Suprapubic skin (tissue), 4 donors: ENCODE measurements around the gene ACTN2.

Experiments used
- EP300 ChIP-seq: sonication (generic); formaldehyde crosslinking; IDR thresholded peaks from one replicate; pipeline ENCODE4 v1.6.1; 2017; ENCODE audit warnings: antibody characterized with exemption
- POLR2A ChIP-seq, 2 donors: fragments of 450-650 bp; IDR thresholded peaks; one replicate each; pipeline ENCODE4 v1.6.1; 2017; ENCODE audit warnings: antibody characterized with exemption in 2 of 2, mild to moderate bottlenecking in 2 of 2, moderate library complexity in 2 of 2
- POLR2AphosphoS5 ChIP-seq, 3 donors: sonication (generic); formaldehyde crosslinking; IDR thresholded peaks; one replicate each; pipeline ENCODE4 v1.6.1; 2017; ENCODE audit warnings: antibody characterized with exemption in 3 of 3
- TF ChIP-seq, protein P1 (sequence below), 2 donors: fragments of 200-600 bp in 1 of 2; fragments of 450-650 bp in 1 of 2; sonication (generic) in 1 of 2; IDR thresholded peaks; one replicate each; pipeline ENCODE4 v1.5.1; 2016 to 2019; ENCODE audit warnings: antibody characterized with exemption in 2 of 2, mild to moderate bottlenecking in 1 of 2, moderate library complexity in 1 of 2

DNA sequence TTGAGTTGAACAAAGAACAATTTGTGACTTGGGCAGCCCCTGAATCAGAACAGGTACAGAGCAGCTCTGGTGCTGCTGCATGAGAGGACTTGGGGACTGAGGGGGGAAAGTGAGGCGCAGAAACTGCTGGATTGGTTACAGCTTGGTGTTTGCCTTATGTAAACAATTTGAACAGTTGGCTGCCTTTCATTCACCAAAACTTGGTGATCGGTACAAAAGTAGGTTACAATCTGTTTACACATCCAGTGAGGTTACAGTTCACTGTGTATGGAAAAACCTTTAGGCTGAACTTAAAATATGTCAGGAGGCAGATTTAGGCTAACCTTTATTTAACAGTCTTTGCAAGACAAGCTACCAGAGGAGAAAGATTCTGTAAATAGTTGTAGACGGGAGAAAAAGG lies 80.2 kb downstream of the ACTN2 start:
- TF ChIP-seq, protein P1, sequence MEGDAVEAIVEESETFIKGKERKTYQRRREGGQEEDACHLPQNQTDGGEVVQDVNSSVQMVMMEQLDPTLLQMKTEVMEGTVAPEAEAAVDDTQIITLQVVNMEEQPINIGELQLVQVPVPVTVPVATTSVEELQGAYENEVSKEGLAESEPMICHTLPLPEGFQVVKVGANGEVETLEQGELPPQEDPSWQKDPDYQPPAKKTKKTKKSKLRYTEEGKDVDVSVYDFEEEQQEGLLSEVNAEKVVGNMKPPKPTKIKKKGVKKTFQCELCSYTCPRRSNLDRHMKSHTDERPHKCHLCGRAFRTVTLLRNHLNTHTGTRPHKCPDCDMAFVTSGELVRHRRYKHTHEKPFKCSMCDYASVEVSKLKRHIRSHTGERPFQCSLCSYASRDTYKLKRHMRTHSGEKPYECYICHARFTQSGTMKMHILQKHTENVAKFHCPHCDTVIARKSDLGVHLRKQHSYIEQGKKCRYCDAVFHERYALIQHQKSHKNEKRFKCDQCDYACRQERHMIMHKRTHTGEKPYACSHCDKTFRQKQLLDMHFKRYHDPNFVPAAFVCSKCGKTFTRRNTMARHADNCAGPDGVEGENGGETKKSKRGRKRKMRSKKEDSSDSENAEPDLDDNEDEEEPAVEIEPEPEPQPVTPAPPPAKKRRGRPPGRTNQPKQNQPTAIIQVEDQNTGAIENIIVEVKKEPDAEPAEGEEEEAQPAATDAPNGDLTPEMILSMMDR (IDR thresholded peaks at IDR 0.05) = no peak
- no peak for TF ChIP-seq POLR2AphosphoS5 (IDR thresholded peaks at IDR 0.05)
- TF ChIP-seq EP300 = no peak
- TF ChIP-seq POLR2A (IDR thresholded peaks at IDR 0.05) = no peak
